Fibroblast of upper back skin (primary cell): ENCODE data around the gene GGA1.
A peak's percentile ranks its signal among the peaks of the same experiment; 100 is the strongest.
"Not testable (repeated sequence)": the region's sequence is repeated elsewhere in the genome, so short reads cannot be mapped to it uniquely, and the experiment has no call there.

Experiments used
- DNase-seq: peaks from one replicate; pipeline ENCODE4 v3.0.0-alpha.2; 2013

Gene GGA1

GRCh38 chr22:37656583-37656982 is 47.9 kb downstream of the GGA1 start:
- DNase-seq: not testable (repeated sequence)

GRCh38 chr22:37657590-37658132 is 49.0 kb downstream of the GGA1 start:
- DNase-seq: no peak

DNA sequence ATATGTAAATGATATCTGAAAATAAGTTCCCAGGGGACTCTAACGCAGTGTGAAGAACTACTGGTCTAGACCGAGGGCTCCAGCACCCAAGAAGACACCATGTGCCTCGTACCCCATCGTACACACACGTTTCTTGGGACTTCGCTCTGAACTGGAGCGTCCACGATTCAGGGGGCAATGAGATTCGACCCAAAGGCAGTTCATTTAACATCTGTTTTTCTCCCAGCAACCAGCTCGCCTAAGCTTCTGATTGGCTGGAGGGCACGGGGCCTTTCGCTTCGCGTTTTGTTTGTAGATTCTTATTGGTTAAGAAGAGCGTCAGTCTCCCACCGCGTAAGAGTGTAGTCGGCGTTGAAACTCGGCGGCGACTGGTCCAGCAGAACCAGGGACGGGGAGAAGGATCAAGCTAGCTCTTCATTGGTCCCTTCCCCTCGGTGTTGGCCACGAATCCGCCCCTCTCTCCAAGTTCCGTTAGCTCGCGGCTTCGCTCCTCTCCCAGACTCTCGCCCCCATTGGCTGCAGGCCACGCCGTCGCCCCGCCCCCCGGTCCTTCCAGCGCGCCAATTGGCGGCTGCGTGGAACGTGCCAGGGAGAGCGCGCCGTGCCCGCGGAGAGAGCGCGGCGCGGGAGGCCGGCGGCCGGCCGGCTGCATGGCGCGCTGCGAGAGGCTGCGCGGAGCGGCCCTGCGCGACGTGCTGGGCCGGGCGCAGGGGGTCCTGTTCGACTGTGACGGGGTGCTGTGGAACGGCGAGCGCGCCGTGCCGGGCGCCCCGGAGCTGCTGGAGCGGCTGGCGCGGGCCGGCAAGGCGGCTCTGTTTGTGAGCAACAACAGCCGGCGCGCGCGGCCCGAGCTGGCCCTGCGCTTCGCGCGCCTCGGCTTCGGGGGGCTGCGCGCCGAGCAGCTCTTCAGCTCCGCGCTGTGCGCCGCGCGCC is 49.8 kb downstream of the GGA1 start, which contains the start of gene PDXP:
Gene PDXP, plus strand, starts transcription at position 591 of the 933 bp plus-strand sequence. Its CDS starts 60 bp downstream, at position 651.
- DNase-seq: peak; percentile 100

- DNase-seq: no peak
Measured at GRCh38 chr22:37659066-37659896, 50.6 kb downstream of the GGA1 start.

- no peak for DNase-seq
Measured at GRCh38 chr22:37659897-37660708, 51.5 kb downstream of the GGA1 start.

DNA sequence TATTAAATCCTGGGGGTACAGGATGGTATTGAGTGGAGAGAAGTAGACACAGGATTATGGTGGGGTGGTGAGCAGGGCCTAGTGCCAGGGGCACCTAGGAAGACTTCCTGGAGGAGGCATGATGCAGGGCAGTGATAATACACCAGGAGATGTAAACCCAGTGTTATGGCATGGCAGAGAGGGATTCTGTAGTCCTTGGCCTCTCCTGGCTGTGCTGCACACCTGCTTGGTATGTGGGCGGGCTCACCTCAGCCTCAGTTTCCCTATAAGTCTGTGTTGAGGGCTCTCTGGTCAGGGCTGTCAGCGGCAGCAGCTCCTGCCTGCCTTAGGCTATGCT is 52.0 kb downstream of the GGA1 start:
- DNase-seq: no peak

- DNase-seq: peak; percentile 76
Measured at GRCh38 chr22:37661160-37661924, 52.7 kb downstream of the GGA1 start.

- no peak for DNase-seq
Measured at GRCh38 chr22:37662039-37662438, 53.4 kb downstream of the GGA1 start.

DNA sequence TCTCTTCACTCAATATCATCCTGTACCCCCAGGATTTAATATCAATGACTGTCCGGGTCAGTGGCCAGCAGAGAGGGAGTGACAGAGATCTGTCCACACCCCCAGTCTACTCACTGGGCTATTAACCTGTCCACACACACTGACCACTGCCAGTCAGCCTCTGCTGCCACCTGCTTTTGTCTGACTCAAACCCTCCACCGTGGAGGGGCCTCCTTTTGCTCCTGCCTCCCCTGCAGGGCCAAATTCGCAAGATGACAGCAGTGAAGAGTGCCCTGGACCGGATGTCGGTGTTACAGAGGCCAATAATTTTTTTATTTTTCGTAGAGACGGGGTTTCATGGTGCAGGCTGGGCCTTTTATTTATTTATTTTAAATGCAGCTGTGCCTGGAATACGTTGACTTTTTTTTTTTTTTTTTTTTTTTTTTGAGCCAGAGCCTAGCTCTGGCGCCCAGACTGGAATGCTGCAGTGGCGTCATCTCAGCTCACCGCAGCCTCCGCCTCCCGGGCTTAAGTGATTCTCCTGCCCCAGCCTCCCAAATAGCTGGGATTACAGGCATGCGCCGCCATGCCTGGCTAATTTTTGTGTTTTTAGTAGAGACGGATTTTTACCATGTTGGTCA is 55.0 kb downstream of the GGA1 start:
- DNase-seq: peak; percentile 18

DNA sequence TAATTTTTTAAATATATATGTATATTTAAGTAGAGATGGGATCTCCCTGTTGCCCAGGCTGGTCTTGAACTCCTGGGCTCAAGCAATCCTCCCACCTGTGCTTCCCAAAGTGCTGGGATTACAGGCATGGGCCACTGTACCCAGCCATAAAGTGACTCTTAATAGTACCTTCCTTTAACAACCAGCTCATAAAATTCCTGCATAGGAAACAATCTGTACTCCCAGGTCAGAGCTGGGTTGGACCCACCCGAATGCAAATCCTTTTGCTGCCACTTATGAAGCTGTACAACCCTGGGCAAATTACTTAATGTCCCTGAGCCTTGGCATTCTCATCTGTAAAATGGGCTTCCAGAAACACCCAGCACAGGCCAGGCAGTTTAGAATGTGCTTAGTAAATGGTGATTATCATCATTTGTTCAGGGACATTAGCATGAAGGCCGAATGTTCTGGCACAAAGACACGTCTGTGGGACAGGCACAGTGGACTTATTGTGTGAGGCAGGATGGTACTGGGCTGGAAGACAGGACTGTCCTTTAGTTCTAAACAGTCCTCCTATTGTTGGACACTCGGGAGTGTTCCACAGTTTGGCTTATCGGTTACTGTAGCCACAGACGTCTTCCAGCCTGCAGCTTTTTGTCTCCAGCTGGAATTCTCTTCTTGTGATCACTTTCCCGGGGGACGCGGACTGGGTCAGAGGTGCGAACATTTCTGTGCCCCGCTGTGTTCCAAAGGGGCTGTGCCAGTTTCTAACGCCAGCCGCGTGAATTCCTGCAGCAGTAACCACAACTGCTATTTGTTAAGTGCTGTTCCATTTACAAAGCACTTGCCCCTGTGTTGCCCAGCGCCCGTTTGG is 55.8 kb downstream of the GGA1 start:
- DNase-seq: no peak

DNA sequence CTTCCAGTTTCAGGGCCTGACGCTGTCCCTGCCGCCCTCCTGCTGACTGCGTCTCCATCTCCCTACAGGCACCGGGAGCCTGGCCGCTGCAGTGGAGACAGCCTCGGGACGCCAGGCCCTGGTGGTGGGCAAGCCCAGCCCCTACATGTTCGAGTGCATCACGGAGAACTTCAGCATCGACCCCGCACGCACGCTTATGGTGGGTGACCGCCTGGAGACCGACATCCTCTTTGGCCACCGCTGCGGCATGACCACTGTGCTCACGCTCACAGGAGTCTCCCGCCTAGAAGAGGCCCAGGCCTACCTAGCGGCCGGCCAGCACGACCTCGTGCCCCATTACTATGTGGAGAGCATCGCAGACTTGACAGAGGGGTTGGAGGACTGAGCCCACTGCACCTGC is 56.9 kb downstream of the GGA1 start:
- DNase-seq: no peak

DNA sequence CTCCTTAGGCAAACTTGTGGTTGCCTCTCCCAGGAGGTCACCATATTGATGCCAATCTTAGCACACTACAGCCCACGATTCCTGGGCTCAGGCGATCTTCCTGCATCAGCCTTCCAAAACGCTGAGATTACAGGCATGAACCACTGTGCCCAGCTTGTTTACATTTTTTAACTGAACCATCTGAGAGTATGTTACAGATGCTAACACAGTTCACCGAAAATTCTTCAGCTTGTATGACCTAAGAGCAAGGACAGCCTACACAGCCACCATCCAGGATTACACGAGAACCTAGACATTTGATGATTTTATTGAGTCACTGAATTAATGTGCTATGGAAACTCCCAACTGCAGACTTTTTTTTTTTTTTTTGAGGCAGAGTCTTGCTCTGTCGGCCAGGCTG is 61.0 kb downstream of the GGA1 start:
- peak; percentile 18 for DNase-seq

- no peak for DNase-seq
Measured at GRCh38 chr22:37672206-37672919, 63.7 kb downstream of the GGA1 start.

- DNase-seq: no peak
Measured at GRCh38 chr22:37672920-37673455, 64.4 kb downstream of the GGA1 start.

GRCh38 chr22:37674248-37674647 is 65.6 kb downstream of the GGA1 start:
- DNase-seq: no peak

- DNase-seq: peak; percentile 99
Measured at GRCh38 chr22:37674951-37675929, 66.6 kb downstream of the GGA1 start, which contains the start of gene LGALS1. LGALS1 (plus strand) TSS chr22:37675636; CDS start chr22:37675703, 67 bp downstream.

- DNase-seq: peak; percentile 17
Measured at GRCh38 chr22:37675930-37676735, 67.5 kb downstream of the GGA1 start.
